Heart left ventricle (tissue), 16 donors: ENCODE measurements around the gene HSPB8. TPM values are rescaled to one million over a fixed set of nuclear protein-coding genes. Genes with fewer than 3 reads are reported as not detected.

Source experiments
- ATAC-seq, 4 donors: fragments of 200-7000 bp; cut with Tn5 transposase; one replicate each; pipeline ENCODE4 v1.9.1; 2020 to 2022; ENCODE audit warnings: moderate library complexity in 4 of 4, mild to moderate bottlenecking in 3 of 4, moderate number of reproducible peaks in 1 of 4
- DNase-seq, 5 donors: peaks; one replicate each; pipeline ENCODE4 v3.0.0-alpha.2; 2020
- H3K27ac ChIP-seq, 12 donors: fragments of 200-600 bp; sonication (generic) in 4 of 12; one replicate each; pipeline versions ENCODE4 v1.5.0 to v1.8.0; 2016 to 2022; ENCODE audit warnings: mild to moderate bottlenecking in 2 of 12
- H3K27me3 ChIP-seq, 9 donors: fragments of 200-600 bp; sonication (generic) in 2 of 9; one replicate each; pipeline versions ENCODE4 v1.5.1 to v1.8.0; 2016 to 2022; ENCODE audit warnings: mild to moderate bottlenecking in 3 of 9
- H3K36me3 ChIP-seq, 9 donors: fragments of 200-600 bp; sonication (generic) in 2 of 9; one replicate each; pipeline versions ENCODE4 v1.5.0 to v1.8.0; 2018 to 2022; ENCODE audit warnings: mild to moderate bottlenecking in 2 of 9
- H3K4me1 ChIP-seq, 12 donors: fragments of 200-600 bp; sonication (generic) in 4 of 12; one replicate each; pipeline versions ENCODE4 v1.5.0 to v1.8.0; 2016 to 2022; ENCODE audit warnings: mild to moderate bottlenecking in 3 of 12
- H3K4me3 ChIP-seq, 12 donors: fragments of 200-600 bp; sonication (generic) in 4 of 12; one replicate each; pipeline versions ENCODE4 v1.5.0 to v1.8.0; 2017 to 2022; ENCODE audit warnings: mild to moderate bottlenecking in 9 of 12, moderate library complexity in 4 of 12
- H3K9me3 ChIP-seq, 12 donors: fragments of 200-600 bp; sonication (generic) in 4 of 12; one replicate each; pipeline versions ENCODE4 v1.5.0 to v1.8.0; 2016 to 2022; ENCODE audit warnings: mild to moderate bottlenecking in 1 of 12
- POLR2A ChIP-seq, 2 donors: fragments of 450-650 bp; IDR thresholded peaks; one replicate each; pipeline ENCODE4 v1.6.1; 2017; ENCODE audit warnings: antibody characterized with exemption in 2 of 2, mild to moderate bottlenecking in 2 of 2, moderate library complexity in 2 of 2
- WGBS, 4 donors: extraction: QIAGEN DNeasy Blood & Tissue Kit in 2 of 4; methylation state at CpG; one replicate each; pipeline versions ENCODE4 v1.1.5 to v1.1.7; 2013 to 2018; 5-methylcytosine and 5-hydroxymethylcytosine counted together
- intact Hi-C, 10 donors: fragments of 100-400 bp; cut with DNase I; formaldehyde crosslinking; loops; one replicate each; pipeline versions ENCODE4 v1.11.1 to v1.14.2; 2022
- polyA plus RNA-seq, 2 donors: library from polyadenylated mRNA; stranded (reverse); fragments of 200-250 nt; gene quantifications; one replicate each; pipeline ENCODE4 v1.2.3, GENCODE V29; 2013
- total RNA-seq, 9 donors: library from RNA; depleted of rRNA in 2 of 9; stranded (reverse); fragments of >200 nt in 2 of 9; fragmentation: NEBNext Ultra II Directional in 3 of 9; extraction: Animal tissue kit (Norgen Biotek cat#: 25700) in 3 of 9; gene quantifications; one replicate each; pipeline versions ENCODE4 v1.1.0 to v1.2.4, GENCODE V29; 2016 to 2023
- TF ChIP-seq, protein P1 (sequence below), 12 donors: fragments of 200-600 bp; sonication (generic) in 4 of 12; IDR thresholded peaks; one replicate each; pipeline versions ENCODE4 v1.5.0 to v1.8.0; 2018 to 2022; ENCODE audit warnings: antibody characterized with exemption in 12 of 12, mild to moderate bottlenecking in 5 of 12
- donor health status: ischemic (EF 13 %, LVEDD 7.1; RV severe dilation, severe dysfunction).
- donor health status: healthy with polysubstance abuse.
- donor health status: DM: no; HTN: yes; CAD: no.
- donor health status: DM: no; HTN: no; CAD: no.
- donor health status: ischemic (EF 25% LVEDD 6.9; RV normal size, moderate dysfunction).
- donor health status: ischemic (EF 25% LVEDD 5.7; RV mildly dilated, moderate dysfunction).
- donor health status: healthy.
- donor health status: DM: yes; HTN: yes; CAD: no.
- donor health status: ischemic (EF 35%, LVEDD 5.7; RV mildly dilated, moderate dysfunction).
- donor health status: nonischemic (EF 11% LVEDD 7.7; RV severe dilation, severe dysfunction).
- donor health status: DM: yes; HTN: yes; CAD: no.
- donor health status: PGD.
- donor health status: ischemic (EF 29% LVEDD 5.4; RV normal size, mild dysfunction).
- donor health status: nonischemic (EF 23%, LVEDD 6.1; RV moderate dilation, normal function).

Gene HSPB8
- total and polyA plus RNA-seq, 11 donors, result 417 to 662 (median 523) TPM

DNA sequence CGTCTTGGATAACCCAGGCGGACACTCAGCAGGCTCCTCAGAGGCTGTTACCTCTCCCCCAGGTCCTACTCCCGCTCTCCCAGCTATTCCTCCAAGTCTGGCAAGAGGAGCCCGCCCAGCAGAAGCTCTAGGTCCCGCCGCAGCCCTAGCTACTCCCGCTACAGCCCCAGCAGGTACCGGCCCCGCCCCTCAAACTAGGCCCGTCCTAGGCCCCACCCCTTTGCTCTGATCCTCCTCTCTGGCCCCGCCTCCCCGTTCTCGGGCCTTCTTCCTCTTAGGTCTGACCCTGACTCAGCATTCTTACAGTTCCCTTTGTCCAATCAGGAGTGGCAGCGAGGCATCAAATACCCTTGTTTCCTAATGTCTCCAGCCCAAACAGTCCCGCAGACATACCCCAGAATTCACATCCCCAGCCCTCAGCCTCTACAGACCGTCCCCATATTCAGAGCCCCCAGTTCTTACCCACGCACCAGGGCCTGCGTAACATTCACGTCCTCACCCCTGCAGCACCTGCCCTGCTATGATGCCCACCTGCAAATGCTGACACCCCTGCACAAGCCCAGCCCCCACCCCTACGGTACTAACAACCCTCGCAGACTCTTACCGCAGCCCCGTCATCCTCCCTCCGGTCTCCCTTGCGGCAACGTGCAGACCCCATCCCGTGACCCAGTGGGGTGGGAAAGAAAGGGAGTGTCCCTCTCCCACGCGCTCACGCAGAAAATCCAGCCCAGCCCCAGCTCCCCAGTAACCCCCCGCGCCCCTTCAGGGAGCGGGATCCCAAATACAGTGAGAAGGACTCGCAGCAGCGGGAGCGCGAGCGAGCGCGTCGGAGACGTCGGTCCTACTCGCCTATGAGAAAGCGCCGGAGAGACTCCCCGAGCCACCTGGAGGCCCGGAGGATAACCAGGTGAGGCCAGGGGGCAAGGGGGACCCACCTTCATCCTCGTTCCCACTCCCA, 25.0 kb upstream of the HSPB8 start:
- ATAC-seq (peak in 2 of 4 donors; percentile 52 to 56), DNase-seq (peak in 4 of 5 donors; percentile 47 to 78 (median 58))
- Histone ChIP-seq H3K9me3 (peaks cover 0 to 24% (median 7%) of the 10 kb centered on the region in 12 donors), H3K4me1 (peaks cover 0 to 26% (median 0%) of the 10 kb centered on the region in 12 donors), H3K27me3 (peaks cover 0 to 4% (median 0%) of the 10 kb centered on the region in 9 donors), H3K27ac (no peak overlapping the region), H3K36me3 (no peaks in the 10 kb centered on the region), H3K4me3 (no peak overlapping the region)
- intact Hi-C loops, result no loop called here
- TF ChIP-seq, protein P1, sequence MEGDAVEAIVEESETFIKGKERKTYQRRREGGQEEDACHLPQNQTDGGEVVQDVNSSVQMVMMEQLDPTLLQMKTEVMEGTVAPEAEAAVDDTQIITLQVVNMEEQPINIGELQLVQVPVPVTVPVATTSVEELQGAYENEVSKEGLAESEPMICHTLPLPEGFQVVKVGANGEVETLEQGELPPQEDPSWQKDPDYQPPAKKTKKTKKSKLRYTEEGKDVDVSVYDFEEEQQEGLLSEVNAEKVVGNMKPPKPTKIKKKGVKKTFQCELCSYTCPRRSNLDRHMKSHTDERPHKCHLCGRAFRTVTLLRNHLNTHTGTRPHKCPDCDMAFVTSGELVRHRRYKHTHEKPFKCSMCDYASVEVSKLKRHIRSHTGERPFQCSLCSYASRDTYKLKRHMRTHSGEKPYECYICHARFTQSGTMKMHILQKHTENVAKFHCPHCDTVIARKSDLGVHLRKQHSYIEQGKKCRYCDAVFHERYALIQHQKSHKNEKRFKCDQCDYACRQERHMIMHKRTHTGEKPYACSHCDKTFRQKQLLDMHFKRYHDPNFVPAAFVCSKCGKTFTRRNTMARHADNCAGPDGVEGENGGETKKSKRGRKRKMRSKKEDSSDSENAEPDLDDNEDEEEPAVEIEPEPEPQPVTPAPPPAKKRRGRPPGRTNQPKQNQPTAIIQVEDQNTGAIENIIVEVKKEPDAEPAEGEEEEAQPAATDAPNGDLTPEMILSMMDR (IDR thresholded peaks at IDR 0.05), result no peak
- TF ChIP-seq POLR2A (IDR thresholded peaks at IDR 0.05), result no peak
- 51 to 76% (median 61%) methylated on average over 48 to 49 of the region's 49 CpGs for WGBS, 4 donors

DNA sequence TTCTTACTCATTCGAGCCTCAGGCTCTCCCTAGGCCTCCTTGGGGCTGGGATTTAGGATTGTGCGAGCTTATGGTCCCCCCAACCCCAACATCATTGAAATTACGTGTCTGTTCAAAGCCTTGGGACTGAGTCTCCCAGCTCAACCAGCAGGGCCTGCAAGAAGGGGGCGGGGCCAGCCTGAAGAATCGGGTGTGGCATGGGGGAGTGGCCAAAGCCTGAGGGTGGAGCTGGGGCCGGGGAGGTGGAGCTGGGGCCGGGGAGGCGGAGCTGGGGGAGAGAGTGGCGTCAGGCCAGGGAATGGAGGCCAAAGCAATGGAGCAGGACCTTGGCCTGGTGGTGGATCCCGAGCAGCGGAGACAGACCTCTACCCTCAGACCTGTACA, 24.3 kb upstream of the HSPB8 start:
- no peak overlapping the region for H3K4me3 ChIP-seq
- H3K27ac ChIP-seq, result no peak overlapping the region
- H3K9me3 ChIP-seq, result peaks cover 0 to 24% (median 7%) of the 10 kb centered on the region in 12 donors
- DNase-seq (no peak), ATAC-seq (no peak)
- H3K27me3 ChIP-seq, result peaks cover 0 to 4% (median 0%) of the 10 kb centered on the region in 9 donors
- H3K4me1 ChIP-seq, result peaks cover 0 to 31% (median 3%) of the 10 kb centered on the region in 12 donors
- H3K36me3 ChIP-seq, result no peaks in the 10 kb centered on the region
- WGBS, 4 donors, result 74 to 90% (median 82%) methylated on average over 11 of the region's 11 CpGs
- TF ChIP-seq, protein P1 (IDR thresholded peaks at IDR 0.05), result no peak
- no peak for TF ChIP-seq POLR2A (IDR thresholded peaks at IDR 0.05)
- intact Hi-C loops, result no loop called here

DNA sequence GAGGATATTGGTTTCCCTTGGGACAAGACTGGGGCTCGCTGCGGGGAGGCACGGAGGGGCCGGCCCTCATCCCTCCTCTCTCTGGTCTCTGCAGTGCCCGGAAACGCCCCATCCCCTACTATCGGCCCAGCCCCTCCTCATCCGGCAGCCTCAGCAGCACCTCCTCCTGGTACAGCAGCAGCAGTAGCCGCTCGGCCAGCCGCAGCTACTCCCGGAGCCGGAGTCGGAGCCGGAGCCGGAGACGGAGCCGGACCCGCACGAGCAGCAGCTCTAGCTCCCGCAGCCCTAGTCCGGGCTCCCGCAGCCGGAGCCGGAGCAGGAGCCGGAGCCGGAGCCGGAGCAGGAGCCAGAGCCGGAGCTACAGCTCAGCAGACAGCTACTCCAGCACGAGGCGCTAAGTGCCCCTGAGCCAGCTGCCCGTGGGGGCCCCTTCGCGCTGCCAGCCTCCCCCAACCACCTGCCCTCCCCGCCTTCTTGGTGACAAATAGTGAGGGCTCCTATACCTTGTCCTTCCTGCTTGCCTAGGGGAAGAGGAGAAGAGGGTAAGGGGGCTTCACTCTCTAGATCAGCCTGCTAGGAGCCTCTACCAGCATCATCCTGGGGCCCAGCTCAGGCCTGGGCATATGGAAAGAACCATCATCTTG, 22.2 kb upstream of the HSPB8 start:
- Histone ChIP-seq H3K27ac (peak overlapping the region in 11 of 12 donors; percentile 51 to 90 (median 80)), H3K27me3 (peaks cover 0 to 4% (median 0%) of the 10 kb centered on the region in 9 donors), H3K4me1 (peaks cover 0 to 43% (median 4%) of the 10 kb centered on the region in 12 donors), H3K4me3 (peak overlapping the region in 2 of 12 donors; percentile 3 to 23), H3K36me3 (no peaks in the 10 kb centered on the region), H3K9me3 (peaks cover 0 to 10% (median 3%) of the 10 kb centered on the region in 12 donors)
- DNase-seq (peak in 4 of 5 donors; percentile 55 to 74 (median 58)), ATAC-seq (peak in 3 of 4 donors; percentile 17 to 55 (median 35))
- 68 to 81% (median 75%) methylated on average over 18 to 35 of the region's 35 CpGs for WGBS, 4 donors
- intact Hi-C loops, result loop anchor here in 2 of 10 donors (1.0 to 2.0 kb wide), 2 partner anchors 18 to 22 kb away; partner anchors contain the start of gene HSPB8 (in 1 of the 2)
- TF ChIP-seq POLR2A (IDR thresholded peaks at IDR 0.05), result no peak
- TF ChIP-seq, protein P1 (IDR thresholded peaks at IDR 0.05), result peak in 8 of 12 donors; percentile 16 to 49 (median 30)
